Measurements from ENCODE around the gene ADH6. TPM values are rescaled to one million over a fixed set of nuclear protein-coding genes. Genes with fewer than 3 reads are reported as not detected.

Gene ADH6
- total and polyA plus RNA-seq, 2 of the 8 experiments (the other 6 are each of a cell fraction or from before 2014, with no cell fraction given) = not detected

DNA sequence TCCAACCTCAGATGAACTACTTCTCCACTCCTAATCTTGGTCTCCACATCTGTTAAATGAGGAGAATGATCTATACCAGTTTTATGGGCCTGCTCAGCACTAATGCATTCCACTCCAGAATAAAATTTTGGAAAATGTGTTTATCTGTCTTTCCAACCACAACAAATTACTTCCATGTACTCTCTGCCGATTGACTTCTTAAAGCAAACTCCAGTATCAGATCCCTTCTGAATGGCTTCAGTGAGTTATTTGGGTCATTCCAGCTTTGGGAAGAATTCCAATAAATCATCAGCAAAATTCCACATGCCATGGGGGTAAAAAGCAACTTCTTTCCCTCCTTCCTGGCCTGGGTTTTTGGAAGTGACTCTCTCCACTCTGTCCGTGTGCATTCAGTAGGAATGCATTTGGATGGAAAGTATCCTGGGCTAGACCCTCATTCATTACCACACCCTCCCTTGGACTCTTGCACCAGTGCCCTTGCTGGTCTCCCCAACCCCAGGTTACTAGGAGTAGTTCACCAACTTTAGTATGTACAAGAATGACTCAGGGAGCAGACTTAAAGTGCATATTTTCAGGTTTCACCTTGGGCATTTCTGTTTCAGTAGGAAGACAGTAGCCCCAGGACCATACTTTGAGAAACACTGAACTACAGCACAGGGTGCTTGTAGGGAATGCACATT is 15.4 kb upstream of the ADH6 start (continued):
- no peak for TF ChIP-seq ASH2L (IDR thresholded peaks at IDR 0.05; ENCODE audit: low read length)
- TF ChIP-seq, protein P1, sequence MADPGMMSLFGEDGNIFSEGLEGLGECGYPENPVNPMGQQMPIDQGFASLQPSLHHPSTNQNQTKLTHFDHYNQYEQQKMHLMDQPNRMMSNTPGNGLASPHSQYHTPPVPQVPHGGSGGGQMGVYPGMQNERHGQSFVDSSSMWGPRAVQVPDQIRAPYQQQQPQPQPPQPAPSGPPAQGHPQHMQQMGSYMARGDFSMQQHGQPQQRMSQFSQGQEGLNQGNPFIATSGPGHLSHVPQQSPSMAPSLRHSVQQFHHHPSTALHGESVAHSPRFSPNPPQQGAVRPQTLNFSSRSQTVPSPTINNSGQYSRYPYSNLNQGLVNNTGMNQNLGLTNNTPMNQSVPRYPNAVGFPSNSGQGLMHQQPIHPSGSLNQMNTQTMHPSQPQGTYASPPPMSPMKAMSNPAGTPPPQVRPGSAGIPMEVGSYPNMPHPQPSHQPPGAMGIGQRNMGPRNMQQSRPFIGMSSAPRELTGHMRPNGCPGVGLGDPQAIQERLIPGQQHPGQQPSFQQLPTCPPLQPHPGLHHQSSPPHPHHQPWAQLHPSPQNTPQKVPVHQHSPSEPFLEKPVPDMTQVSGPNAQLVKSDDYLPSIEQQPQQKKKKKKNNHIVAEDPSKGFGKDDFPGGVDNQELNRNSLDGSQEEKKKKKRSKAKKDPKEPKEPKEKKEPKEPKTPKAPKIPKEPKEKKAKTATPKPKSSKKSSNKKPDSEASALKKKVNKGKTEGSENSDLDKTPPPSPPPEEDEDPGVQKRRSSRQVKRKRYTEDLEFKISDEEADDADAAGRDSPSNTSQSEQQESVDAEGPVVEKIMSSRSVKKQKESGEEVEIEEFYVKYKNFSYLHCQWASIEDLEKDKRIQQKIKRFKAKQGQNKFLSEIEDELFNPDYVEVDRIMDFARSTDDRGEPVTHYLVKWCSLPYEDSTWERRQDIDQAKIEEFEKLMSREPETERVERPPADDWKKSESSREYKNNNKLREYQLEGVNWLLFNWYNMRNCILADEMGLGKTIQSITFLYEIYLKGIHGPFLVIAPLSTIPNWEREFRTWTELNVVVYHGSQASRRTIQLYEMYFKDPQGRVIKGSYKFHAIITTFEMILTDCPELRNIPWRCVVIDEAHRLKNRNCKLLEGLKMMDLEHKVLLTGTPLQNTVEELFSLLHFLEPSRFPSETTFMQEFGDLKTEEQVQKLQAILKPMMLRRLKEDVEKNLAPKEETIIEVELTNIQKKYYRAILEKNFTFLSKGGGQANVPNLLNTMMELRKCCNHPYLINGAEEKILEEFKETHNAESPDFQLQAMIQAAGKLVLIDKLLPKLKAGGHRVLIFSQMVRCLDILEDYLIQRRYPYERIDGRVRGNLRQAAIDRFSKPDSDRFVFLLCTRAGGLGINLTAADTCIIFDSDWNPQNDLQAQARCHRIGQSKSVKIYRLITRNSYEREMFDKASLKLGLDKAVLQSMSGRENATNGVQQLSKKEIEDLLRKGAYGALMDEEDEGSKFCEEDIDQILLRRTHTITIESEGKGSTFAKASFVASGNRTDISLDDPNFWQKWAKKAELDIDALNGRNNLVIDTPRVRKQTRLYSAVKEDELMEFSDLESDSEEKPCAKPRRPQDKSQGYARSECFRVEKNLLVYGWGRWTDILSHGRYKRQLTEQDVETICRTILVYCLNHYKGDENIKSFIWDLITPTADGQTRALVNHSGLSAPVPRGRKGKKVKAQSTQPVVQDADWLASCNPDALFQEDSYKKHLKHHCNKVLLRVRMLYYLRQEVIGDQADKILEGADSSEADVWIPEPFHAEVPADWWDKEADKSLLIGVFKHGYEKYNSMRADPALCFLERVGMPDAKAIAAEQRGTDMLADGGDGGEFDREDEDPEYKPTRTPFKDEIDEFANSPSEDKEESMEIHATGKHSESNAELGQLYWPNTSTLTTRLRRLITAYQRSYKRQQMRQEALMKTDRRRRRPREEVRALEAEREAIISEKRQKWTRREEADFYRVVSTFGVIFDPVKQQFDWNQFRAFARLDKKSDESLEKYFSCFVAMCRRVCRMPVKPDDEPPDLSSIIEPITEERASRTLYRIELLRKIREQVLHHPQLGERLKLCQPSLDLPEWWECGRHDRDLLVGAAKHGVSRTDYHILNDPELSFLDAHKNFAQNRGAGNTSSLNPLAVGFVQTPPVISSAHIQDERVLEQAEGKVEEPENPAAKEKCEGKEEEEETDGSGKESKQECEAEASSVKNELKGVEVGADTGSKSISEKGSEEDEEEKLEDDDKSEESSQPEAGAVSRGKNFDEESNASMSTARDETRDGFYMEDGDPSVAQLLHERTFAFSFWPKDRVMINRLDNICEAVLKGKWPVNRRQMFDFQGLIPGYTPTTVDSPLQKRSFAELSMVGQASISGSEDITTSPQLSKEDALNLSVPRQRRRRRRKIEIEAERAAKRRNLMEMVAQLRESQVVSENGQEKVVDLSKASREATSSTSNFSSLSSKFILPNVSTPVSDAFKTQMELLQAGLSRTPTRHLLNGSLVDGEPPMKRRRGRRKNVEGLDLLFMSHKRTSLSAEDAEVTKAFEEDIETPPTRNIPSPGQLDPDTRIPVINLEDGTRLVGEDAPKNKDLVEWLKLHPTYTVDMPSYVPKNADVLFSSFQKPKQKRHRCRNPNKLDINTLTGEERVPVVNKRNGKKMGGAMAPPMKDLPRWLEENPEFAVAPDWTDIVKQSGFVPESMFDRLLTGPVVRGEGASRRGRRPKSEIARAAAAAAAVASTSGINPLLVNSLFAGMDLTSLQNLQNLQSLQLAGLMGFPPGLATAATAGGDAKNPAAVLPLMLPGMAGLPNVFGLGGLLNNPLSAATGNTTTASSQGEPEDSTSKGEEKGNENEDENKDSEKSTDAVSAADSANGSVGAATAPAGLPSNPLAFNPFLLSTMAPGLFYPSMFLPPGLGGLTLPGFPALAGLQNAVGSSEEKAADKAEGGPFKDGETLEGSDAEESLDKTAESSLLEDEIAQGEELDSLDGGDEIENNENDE (IDR thresholded peaks at IDR 0.05; ENCODE audit: insufficient replicate concordance, low read length) = no peak
- no peak for TF ChIP-seq MAX (IDR thresholded peaks at IDR 0.05)
- TF ChIP-seq HDAC6 (IDR thresholded peaks at IDR 0.05; ENCODE audit: low read depth, low read length) = no peak
